Measurements from ENCODE around the gene CDKAL1. TPM values are rescaled to one million over a fixed set of nuclear protein-coding genes. Genes with fewer than 3 reads are reported as not detected.
"Not testable (repeated sequence)": the region's sequence is repeated elsewhere in the genome, so short reads cannot be mapped to it uniquely, and the experiment has no call there.

The CDKAL1 gene
- total RNA-seq, 2 experiments from 2014 or later: 21.2 to 23.0 TPM

DNA sequence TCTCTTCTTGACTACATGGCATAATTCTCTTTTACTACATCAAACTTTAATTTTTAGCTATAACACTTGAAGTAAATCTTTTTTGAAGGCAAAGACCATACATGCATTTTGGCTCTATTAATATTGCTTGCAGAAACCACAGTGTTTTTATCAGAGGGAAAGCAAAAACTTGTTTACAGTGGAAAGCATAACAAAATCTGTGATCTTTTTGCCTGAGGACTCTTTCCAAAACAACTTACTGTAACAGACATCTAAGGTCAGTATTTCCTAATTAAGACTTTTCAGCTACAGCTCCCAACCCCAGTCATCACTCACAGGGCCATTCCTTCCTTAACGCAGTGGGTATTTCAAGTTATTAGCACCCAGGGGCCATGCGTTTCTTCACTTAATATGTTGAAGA is 274.7 kb downstream of the CDKAL1 start:
- H3K36me3 Mint-ChIP-seq (ENCODE audit: low read depth): peaks cover 24% of the 10 kb centered on the region
- CTCF ChIA-PET: no interaction called here
- peaks cover 7% of the 10 kb centered on the region for H3K9me3 Mint-ChIP-seq
- no peak for DNase-seq
- POLR2A ChIA-PET: no interaction called here
- peaks cover 3% of the 10 kb centered on the region for H3K4me1 Mint-ChIP-seq
- H3K4me3 Mint-ChIP-seq: no peak overlapping the region
- no peaks in the 10 kb centered on the region for H3K27me3 Mint-ChIP-seq
- no peak overlapping the region for H3K27ac Mint-ChIP-seq

- Mint-ChIP-seq H3K36me3 (ENCODE audit: low read depth) (peaks cover 27% of the 10 kb centered on the region), H3K4me1 (peaks cover 3% of the 10 kb centered on the region), H3K4me3 (no peak overlapping the region), H3K27ac (no peak overlapping the region), H3K27me3 (no peaks in the 10 kb centered on the region), H3K9me3 (peaks cover 7% of the 10 kb centered on the region)
- ChIA-PET CTCF (interaction anchor here (0.6 kb wide), 1 partner anchor 847 kb away, joined by 4 read pairs; no protein-coding TSS in a partner anchor), POLR2A (no interaction called here)
- DNase-seq: no peak
These were observed 276.5 kb downstream of the CDKAL1 start for GRCh38 chr6:20810727-20811108.

DNA sequence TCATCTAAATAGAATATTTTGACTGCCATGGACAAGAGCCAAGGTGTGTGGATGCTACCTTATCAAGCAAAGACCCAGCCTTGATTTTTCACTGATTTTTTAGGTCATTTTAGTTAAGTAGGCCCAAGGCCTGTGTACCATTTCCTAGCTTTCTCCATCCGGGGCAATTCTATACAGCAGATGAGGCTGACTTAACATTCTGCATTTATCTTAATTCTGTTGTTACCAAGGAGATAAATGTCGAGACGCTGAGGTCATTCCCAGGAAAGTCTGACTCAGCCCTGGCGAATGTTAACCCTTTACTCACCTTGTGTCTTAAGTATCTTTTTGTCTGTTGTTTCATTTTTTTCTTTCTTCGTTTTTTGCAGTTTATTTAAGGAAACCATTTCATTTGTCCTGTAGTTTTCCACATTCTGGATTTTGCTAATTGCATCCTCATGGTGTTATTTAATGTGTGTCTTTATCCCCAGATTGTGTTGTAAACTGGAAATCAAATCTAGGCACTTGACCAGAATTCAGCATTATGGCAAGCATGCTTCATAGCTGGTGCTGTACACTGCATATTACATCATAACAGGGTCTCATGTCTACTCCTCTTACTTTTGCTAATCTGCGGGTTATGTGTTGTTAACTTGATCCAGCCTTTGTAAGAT is 277.0 kb downstream of the CDKAL1 start:
- no peaks in the 10 kb centered on the region for H3K27me3 Mint-ChIP-seq
- H3K27ac Mint-ChIP-seq: no peak overlapping the region
- peaks cover 4% of the 10 kb centered on the region for H3K9me3 Mint-ChIP-seq
- CTCF ChIA-PET: no interaction called here
- no peak for DNase-seq
- POLR2A ChIA-PET: no interaction called here
- no peak overlapping the region for H3K4me3 Mint-ChIP-seq
- H3K4me1 Mint-ChIP-seq: peaks cover 3% of the 10 kb centered on the region
- peaks cover 24% of the 10 kb centered on the region for H3K36me3 Mint-ChIP-seq (ENCODE audit: low read depth)

- no peak for DNase-seq
- Mint-ChIP-seq H3K4me3 (no peak overlapping the region), H3K27ac (no peak overlapping the region), H3K9me3 (no peaks in the 10 kb centered on the region), H3K27me3 (no peaks in the 10 kb centered on the region), H3K4me1 (peaks cover 3% of the 10 kb centered on the region), H3K36me3 (ENCODE audit: low read depth) (peaks cover 20% of the 10 kb centered on the region)
- POLR2A ChIA-PET: no interaction called here
- CTCF ChIA-PET: no interaction called here
These were observed 278.5 kb downstream of the CDKAL1 start for GRCh38 chr6:20812776-20813175.

- H3K27me3 Mint-ChIP-seq: no peaks in the 10 kb centered on the region
- H3K36me3 Mint-ChIP-seq (ENCODE audit: low read depth): peaks cover 20% of the 10 kb centered on the region
- DNase-seq: no peak
- no peak overlapping the region for H3K4me3 Mint-ChIP-seq
- peaks cover 3% of the 10 kb centered on the region for H3K4me1 Mint-ChIP-seq
- H3K9me3 Mint-ChIP-seq: no peaks in the 10 kb centered on the region
- POLR2A ChIA-PET: no interaction called here
- no peak overlapping the region for H3K27ac Mint-ChIP-seq
- CTCF ChIA-PET: no interaction called here
These were observed 280.2 kb downstream of the CDKAL1 start for GRCh38 chr6:20814494-20814893.

DNA sequence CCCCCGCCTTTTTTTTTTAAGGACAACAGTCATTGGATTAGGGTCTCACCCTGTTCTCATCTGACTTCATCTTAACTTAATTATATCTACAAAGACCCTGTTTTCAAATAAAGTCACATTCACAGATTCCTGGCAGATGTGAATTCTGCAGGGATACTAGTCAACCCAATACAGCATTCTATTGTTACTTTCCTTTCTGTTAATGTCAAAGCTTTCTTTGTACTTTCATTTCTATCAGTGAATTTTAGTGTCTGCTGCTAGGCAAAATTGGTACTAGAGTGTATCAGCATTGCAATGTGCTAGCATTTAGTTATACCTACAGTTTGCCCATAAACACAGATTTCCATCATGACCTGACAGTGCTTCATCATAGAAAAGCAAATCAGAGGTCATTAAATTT is 281.9 kb downstream of the CDKAL1 start:
- DNase-seq: no peak
- Mint-ChIP-seq H3K27ac (no peak overlapping the region), H3K9me3 (no peaks in the 10 kb centered on the region), H3K4me1 (peaks cover 2% of the 10 kb centered on the region), H3K4me3 (no peak overlapping the region), H3K36me3 (ENCODE audit: low read depth) (peaks cover 28% of the 10 kb centered on the region), H3K27me3 (no peaks in the 10 kb centered on the region)
- CTCF ChIA-PET: interaction anchor here (0.6 to 0.7 kb wide), 2 partner anchors 11 to 71 kb away, joined by 3 read pairs; no protein-coding TSS in a partner anchor
- POLR2A ChIA-PET: no interaction called here

DNA sequence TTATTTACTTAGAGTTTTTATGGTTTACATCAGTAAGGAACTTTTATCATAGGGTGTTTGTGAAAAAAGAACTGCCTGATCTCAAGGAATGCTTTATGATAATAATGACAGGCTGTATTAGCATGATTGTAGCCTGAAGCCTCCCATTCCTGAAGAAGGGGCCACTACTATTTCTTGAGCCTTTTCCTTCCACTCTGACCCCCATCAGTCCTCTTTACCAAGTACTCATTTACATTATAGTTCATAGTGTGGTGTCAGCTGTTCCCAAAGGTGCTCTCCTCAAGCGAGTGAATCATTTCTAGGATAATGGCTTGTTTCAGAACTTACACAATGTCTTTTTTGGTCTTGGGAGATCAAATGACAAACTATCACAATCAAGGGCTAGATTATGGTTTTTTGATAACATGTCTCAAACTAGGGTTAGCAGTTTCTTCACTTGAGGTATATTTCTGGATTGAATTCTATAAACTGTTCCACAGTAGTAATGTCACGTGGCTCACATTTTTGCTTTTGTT is 283.6 kb downstream of the CDKAL1 start:
- Mint-ChIP-seq H3K27ac (no peak overlapping the region), H3K4me1 (no peaks in the 10 kb centered on the region), H3K27me3 (no peaks in the 10 kb centered on the region), H3K4me3 (no peak overlapping the region), H3K36me3 (ENCODE audit: low read depth) (peaks cover 24% of the 10 kb centered on the region), H3K9me3 (peaks cover under 1% of the 10 kb centered on the region)
- POLR2A ChIA-PET: no interaction called here
- DNase-seq: no peak
- CTCF ChIA-PET: no interaction called here

DNA sequence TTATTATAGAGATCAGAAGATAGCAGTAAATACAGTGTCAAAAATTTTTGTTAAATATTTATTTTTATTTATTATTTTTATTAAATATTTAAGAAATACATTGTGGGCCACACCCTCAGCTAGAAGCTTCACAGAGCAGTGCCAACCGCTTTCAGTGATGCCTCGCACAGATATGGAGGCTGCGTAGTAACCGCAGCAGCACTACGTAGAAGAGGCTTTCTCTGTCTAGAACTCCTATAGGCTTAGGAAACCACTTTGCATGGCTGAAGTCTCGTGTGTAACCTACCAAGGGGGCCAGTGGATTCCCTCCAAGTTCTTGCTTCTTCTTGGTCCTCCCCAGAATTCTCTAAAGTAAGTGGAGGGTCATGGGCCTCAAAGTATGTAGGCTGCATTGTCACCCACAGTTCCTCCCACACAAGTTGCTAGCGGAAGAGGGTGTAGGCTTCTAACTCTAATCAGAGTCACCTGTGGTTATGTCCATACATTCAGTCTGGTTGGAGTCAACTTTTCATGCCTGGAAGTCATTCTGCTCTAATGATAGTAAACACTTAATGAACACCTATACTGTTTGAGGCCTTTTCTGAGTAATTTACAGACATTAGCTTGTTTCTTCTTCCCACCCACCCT is 285.6 kb downstream of the CDKAL1 start:
- no peak overlapping the region for H3K27ac Mint-ChIP-seq
- POLR2A ChIA-PET: no interaction called here
- no peaks in the 10 kb centered on the region for H3K27me3 Mint-ChIP-seq
- peaks cover 18% of the 10 kb centered on the region for H3K36me3 Mint-ChIP-seq (ENCODE audit: low read depth)
- no peak overlapping the region for H3K4me3 Mint-ChIP-seq
- no peaks in the 10 kb centered on the region for H3K4me1 Mint-ChIP-seq
- H3K9me3 Mint-ChIP-seq: peaks cover 3% of the 10 kb centered on the region
- CTCF ChIA-PET: interaction anchor here (0.6 kb wide), 1 partner anchor 383 kb away, joined by 3 read pairs; no protein-coding TSS in a partner anchor
- no peak for DNase-seq

GRCh38 chr6:20826378-20826777 is 292.1 kb downstream of the CDKAL1 start:
- CTCF ChIA-PET: interaction anchor here (0.6 kb wide), 1 partner anchor 11 kb away, joined by 3 read pairs; no protein-coding TSS in a partner anchor
- H3K4me1 Mint-ChIP-seq: peaks cover 5% of the 10 kb centered on the region
- no peaks in the 10 kb centered on the region for H3K27me3 Mint-ChIP-seq
- H3K4me3 Mint-ChIP-seq: no peak overlapping the region
- H3K9me3 Mint-ChIP-seq: peaks cover 3% of the 10 kb centered on the region
- H3K27ac Mint-ChIP-seq: no peak overlapping the region
- no peak for DNase-seq
- peaks cover 15% of the 10 kb centered on the region for H3K36me3 Mint-ChIP-seq (ENCODE audit: low read depth)
- POLR2A ChIA-PET: no interaction called here

DNA sequence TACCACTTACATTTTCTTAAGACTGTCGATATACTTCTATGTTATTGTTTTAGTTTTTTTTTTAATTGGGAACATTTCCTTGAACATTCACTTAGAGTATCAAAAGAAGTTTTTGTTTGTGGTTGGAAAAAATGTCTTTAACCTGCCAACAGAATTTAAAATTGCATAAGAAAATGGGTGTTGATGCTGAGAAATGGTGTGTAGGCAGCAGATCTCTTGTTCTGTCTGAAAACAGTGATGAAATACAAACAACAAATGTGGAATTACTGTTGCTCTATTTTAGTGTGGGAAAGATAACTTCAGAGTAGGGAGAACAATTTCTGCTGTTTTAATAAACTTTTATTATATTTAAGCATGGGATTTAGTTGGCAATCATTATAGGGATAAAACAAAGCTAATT is 293.5 kb downstream of the CDKAL1 start:
- CTCF ChIA-PET: no interaction called here
- Mint-ChIP-seq H3K27ac (no peak overlapping the region), H3K9me3 (peaks cover 3% of the 10 kb centered on the region), H3K4me1 (peaks cover 5% of the 10 kb centered on the region), H3K27me3 (no peaks in the 10 kb centered on the region), H3K4me3 (no peak overlapping the region), H3K36me3 (ENCODE audit: low read depth) (peaks cover 15% of the 10 kb centered on the region)
- POLR2A ChIA-PET: no interaction called here
- no peak for DNase-seq

- Mint-ChIP-seq H3K4me1 (peaks cover 16% of the 10 kb centered on the region), H3K27me3 (no peaks in the 10 kb centered on the region), H3K9me3 (no peaks in the 10 kb centered on the region), H3K27ac (no peak overlapping the region), H3K36me3 (ENCODE audit: low read depth) (peaks cover 11% of the 10 kb centered on the region), H3K4me3 (no peak overlapping the region)
- no peak for DNase-seq
- POLR2A ChIA-PET: no interaction called here
- CTCF ChIA-PET: no interaction called here
These were observed 296.3 kb downstream of the CDKAL1 start for GRCh38 chr6:20830576-20830975.

- H3K27me3 Mint-ChIP-seq, H3K4me3 Mint-ChIP-seq, POLR2A ChIA-PET, CTCF ChIA-PET, DNase-seq, H3K9me3 Mint-ChIP-seq, H3K27ac Mint-ChIP-seq: not testable (repeated sequence)
- H3K36me3 Mint-ChIP-seq (ENCODE audit: low read depth): peaks cover 11% of the 10 kb centered on the region
- peaks cover 15% of the 10 kb centered on the region for H3K4me1 Mint-ChIP-seq
These were observed 297.0 kb downstream of the CDKAL1 start for GRCh38 chr6:20831251-20831650.

- no peak overlapping the region for H3K4me3 Mint-ChIP-seq
- DNase-seq: no peak
- no peak overlapping the region for H3K27ac Mint-ChIP-seq
- H3K4me1 Mint-ChIP-seq: peaks cover 26% of the 10 kb centered on the region
- no peaks in the 10 kb centered on the region for H3K27me3 Mint-ChIP-seq
- no peaks in the 10 kb centered on the region for H3K9me3 Mint-ChIP-seq
- ChIA-PET CTCF (no interaction called here), POLR2A (no interaction called here)
- peaks cover 13% of the 10 kb centered on the region for H3K36me3 Mint-ChIP-seq (ENCODE audit: low read depth)
These were observed 299.7 kb downstream of the CDKAL1 start for GRCh38 chr6:20833881-20834515.

All from activated CD4-positive, alpha-beta memory T cell treated with anti-CD3 and anti-CD28 coated beads, Interleukin-2, amount 10 ng/mL, durations not matched to agents 7 days and 5 days (primary cell).